UCSD-AML1 (cell line): Measurements from ENCODE around the gene ARHGAP10.
A peak's percentile ranks its signal among the peaks of the same experiment; 100 is the strongest.

Experiments used
- DNase-seq: peaks from one replicate; lab custom pipeline; 2025; ENCODE audit not compliant: unreplicated experiment; lab: John Stamatoyannopoulos, UW

Gene ARHGAP10

DNA sequence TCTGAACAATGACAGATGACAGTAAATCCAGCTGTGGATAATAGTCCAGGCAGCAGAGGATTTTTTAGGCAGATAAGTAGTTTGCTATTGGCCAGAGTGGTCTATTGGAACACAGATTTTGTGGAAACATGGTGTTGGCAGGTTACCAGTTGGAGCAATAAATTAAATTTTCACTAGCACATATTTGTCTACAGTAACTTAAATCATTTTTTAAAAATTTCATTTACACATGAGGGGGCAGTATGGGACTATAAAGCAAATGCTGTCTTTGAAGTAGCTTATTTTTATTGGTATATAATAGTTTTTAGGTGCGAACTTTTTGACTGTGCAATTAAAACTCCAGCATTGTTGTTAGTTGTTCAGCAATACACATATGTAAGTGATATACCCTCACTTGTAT lies 289.8 kb downstream of the ARHGAP10 start:
- no peak for DNase-seq

DNA sequence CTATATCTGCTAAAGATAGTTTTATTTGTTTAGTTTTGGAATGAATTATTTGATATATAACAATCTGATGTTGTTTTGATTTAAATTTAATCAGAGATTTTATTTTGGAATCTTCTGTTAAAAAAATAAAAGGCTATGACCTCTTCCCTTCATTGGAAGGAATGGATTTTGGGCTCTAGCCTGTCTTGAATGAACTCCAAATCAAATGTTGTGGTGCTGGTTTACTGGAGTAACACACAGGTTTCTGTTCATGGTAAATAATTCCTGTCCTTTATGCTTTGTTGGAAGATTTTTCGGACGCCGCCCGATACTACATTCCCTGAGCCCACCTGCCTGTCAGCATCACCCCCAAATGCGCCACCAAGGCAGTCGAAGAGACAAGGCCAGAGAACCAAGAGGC lies 291.1 kb downstream of the ARHGAP10 start:
- no peak for DNase-seq

DNA sequence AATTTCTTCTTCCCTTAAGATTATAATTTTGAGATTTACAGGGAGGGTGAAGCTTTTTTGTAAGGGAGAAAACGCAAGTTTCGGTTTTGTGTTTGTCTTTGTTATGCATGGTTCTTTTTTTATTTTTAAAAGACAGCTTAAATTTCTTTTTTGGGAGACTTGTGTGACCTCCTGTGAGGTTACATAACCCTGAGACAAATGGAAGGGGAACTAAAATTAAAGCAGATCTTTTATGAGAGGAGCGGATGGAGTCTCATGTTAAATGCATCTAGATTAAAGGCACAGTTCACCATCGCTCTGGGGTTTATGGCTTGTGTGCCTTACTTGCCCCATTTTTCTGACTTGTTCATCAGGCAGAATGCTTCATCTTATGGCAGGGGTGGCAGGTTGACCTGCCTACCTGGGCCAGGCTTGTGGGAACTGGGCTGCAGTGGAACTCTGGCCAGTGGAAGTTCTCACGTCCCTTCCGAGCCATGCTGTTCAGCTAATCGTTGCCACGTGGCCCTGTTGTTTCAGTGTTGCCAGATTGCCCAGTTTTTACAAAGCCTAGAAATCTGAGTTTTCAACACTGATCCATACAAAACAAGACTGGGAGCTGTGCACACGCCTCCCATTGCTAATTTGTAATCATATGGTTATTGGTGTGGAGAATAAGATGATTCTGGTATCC lies 291.8 kb downstream of the ARHGAP10 start:
- no peak for DNase-seq

DNA sequence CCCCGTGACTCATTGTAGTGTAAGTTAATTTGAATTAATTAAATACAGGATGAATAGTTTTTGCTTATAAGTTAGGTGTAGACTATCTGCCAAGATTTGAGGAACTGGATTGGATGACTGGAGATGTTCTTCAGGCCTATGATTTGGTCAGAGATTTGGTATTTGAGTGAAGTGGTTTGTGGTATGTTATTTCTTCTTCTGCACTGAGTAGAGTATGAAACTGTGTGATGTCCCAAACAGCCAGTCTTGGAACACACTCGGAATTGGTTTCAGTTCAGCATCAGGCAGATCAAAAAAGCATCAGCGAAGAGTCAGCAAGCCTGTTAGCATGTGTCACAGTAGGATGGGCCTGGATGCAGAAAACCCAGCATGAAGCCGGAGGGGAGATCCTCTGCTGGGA lies 294.1 kb downstream of the ARHGAP10 start:
- DNase-seq, result no peak

DNA sequence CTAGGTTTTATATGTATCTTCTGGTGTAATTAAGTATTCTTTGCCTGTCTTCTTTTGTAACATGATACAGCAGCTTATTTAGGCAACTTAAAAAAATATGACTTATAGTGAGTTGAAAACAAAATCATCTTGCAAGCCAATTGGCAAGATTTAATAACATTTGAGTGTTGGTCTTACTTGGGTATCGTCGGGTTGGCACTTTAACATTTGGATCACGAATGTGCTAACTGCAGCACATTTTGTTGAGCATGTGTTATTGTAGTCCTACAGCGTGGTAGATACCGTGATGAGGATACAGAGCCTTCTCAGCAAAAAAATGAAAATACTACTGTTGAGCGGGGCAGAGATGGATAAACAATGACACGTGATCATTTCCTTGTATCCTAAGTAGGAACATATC lies 295.3 kb downstream of the ARHGAP10 start:
- no peak for DNase-seq

DNA sequence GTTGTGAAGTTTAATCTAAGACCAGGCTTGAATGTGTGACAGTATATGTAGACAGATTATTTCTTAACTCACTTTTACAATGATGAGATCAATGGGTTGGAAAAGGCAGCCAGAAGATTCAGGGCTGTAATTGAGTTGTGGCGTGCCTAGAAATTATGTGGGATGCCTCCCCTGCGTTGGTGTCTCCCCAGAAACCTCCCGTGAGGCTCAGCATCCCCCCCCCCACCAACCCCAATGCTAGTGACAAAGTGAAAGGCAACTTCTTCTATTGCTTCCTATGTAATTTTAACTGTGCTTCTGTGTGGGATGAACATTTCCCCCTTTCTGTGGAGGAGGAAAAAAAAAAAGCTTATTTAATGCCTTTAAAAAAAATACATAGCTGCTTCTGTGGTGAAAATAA lies 297.9 kb downstream of the ARHGAP10 start:
- DNase-seq, result peak; percentile 12

DNA sequence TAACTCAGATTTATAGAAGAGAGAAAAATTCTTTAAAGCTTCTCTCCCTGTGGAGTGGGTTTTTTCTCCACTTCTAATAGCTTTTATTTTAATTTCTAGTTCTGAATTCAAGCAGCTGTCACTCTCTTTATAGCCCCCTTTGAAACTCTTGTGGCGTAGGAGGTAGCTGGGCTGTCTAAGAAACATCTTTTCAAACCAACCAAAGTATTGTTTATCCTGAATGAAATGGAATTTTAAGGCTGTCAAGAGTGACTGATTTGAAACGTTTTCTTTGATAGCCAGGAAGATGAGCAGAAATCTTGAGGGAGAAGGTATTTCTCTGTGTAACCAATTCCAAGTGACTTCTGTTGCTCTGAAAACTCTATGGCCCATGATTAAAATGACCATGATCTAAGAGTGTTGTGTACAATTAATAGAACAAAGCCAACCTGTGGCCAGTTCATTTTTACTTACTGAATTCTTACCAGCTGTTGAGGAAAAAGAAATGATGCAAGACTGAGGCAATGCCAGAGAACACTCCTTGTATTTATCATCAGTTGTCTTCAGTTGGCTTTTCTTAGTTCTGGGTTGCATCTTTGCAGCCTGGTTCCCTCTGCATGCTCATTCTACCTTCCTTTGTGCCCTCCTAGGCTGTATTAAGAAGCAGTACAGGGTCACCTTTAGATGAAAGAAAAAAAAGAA lies 298.4 kb downstream of the ARHGAP10 start:
- no peak for DNase-seq

DNA sequence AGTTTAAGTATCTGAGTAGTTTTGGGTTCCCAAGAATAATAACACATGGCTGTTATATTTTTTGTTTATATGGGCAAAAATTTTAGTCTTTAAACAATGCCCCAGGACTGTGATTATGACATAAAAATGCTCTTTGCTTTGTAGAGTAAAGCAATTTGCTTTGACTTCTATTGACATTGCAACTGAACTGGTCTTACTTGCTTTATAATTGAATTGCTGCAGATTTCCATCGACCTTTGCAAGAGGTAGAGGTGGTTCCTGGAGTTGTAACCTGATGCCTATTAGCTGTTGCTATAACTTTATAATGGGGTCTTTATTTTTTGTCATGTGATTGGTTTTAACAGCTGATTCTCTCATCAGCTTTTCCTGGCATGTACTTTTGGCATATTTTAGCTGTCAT lies 302.9 kb downstream of the ARHGAP10 start:
- DNase-seq, result no peak

DNA sequence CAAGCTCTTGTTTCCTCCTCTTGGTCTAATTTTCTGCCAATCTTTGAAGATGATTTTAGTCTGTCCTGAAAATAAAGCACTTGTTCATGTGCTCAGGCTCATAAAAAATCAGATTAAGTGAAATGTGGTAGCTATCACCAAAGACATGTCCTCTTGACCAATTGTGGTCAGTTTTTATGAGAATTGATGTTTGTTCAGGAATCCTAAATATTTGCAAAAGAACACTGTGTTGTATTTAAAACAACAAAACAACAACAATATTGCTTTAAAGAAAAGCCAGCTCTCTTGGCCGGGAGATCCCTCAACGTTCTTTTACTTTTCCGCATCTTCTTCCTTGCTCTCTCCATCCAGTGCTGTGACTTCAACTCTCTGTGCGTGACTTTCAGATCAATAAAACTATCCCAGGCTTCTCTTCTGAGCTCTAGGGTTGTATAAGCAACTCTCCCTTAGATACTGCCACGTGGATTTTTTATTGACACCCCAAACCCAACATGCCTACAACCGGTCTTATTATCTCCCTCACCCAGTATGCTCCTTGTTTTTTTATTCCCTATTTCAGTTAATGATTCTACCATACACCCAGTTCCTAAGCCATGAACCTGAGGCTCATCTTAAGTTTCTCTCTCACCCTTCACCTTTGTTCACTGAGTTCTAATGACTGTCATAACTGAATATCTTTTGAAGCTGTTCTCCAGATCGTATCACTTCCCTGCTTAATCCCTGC lies 309.9 kb downstream of the ARHGAP10 start:
- DNase-seq, result no peak

DNA sequence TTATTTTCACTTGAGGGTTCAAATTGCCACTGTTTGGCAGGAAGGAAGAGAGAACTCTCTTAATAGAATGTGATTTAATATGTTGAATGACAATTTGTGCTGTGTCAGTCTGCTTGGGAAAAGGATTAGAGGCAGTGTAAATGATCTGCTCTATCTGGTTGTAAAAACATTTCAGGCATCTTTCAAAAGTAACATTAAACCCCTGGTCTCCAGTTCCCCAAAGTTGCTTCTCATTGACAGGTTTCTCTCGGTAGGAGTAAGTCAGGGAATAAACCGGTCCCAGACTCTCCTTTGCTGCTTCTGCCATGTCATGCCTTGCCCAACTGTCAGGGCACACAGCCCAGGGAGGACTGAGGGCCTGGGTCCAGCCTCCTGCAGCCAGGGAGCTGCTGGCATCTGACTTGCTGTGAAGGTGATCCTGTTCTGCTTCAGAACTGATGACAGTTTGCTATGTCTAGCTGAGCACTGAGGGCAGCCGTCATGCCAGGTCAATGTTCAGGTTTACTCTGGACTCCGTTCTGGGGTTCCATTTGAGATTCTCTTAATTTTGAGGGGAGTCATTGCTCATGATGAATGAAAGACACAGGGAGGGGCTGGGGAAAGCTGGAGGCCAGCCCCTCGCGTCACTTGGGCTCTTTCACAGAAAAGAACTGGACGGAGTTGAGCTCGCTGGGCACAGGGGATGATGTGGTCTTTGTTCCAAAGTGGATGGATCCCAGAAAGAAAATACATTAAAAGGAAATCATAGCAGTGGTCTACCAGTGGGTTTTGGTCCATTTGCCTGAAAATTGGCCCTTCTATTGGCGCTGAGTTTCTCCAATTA lies 312.4 kb downstream of the ARHGAP10 start:
- no peak for DNase-seq

DNA sequence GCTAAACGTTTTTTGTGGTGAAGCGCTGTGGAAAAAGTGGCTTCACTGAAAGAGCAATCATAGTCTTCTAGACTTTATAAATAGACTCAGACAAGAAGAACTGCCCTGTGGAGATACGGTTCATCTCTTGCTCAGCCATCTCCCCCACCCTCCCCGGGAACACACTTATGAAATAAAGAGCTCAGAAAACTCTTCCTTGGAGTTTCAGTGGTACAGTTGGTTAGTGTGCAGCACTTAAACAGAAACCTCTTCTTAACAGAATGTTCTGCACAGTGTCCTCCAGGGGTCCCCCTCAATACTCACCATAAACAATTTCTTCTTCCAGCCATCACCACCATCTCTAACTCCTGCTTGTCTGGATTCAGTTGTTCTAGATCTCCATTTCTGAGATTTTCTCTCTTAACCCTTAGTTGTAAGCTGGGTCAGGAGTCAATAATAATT lies 313.0 kb downstream of the ARHGAP10 start:
- DNase-seq, result no peak

DNA sequence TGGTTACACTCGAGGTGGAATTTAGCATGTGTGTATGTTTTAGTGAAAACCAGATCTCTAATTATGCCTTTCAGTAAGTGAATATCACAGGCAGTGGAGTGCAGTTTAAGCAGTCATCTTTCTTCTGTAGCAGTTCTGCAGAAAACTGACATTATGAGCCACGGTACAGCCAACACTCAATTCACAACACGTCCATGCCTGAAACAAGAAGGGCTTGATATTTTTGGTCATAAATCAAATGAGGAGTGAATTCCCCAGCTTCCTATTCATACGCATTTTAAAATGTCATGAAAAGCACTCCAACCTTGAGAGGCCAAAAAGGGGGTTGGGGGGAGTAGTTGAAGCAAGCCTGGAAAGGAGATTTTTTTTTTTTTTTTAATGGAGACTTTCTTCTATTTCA lies 316.7 kb downstream of the ARHGAP10 start:
- no peak for DNase-seq

DNA sequence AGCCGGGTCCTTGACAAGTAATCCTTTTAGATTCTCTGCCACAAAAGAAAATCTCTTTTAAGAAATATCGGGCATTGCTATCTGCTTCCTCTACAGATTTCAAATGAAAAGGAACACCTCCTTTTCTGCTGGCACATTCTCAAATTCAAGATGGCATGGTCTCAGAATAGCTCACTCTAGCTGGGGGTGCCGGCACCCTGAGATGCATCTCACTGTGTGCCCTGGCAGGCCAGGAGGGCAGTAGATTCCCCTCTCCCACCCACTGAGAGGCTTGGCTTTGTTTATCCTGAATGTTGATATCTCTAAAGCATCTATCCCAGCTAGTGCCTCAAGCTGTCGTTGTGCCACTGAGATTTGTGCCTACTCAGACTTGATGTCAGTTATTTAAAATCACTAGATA lies 319.5 kb downstream of the ARHGAP10 start:
- DNase-seq, result no peak

DNA sequence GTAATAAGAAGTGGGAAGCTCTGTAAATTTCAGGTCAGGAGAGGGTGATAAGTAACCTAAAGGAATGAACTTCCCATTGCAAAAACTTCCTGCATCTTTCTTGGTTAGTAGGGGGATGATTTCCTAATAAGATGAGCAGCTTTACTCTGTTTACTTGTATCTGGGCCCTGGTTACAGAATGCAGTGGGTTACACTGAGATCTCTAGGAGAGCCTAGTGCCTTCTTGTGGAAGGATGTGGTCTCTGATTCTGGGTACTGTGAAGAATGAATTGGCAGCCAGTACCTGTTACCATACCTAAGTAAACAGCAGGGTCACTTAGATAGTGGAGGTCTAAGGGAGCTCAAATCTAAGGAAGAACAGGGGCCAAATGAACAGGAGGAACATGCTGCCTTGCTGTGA lies 320.6 kb downstream of the ARHGAP10 start:
- DNase-seq, result no peak

DNA sequence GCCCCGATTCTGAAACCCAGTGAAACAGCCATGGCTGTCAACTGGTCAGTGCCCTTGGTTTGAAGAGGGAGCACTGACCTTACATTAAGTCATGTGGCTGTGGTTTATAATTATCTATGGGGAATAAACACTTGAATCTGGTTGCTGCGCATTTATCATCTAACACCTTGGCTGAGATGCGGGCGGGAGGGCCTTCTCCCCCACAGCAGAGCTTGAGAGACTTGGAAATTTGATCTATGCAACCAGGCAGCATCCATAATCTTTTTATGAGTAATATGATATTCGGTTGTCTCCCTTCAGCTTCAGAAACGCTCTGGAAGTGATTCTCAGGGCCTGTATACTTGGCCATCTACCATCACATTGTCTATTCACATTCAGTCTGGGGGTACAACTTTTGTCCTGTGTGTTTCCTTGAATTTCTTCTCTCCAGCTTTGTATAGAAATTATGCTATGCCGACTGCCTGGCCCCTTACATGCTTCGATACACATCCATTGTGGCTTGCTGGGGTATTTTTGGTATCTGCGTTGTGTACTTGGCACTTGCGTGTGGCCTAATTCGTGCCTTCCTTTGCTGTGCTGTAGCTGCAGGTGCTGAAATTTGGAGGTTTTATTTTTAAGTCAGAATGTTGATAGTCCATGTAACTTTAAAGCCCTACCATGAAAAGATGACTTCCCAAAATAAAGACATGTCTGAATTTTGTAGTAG lies 321.6 kb downstream of the ARHGAP10 start:
- DNase-seq, result no peak

DNA sequence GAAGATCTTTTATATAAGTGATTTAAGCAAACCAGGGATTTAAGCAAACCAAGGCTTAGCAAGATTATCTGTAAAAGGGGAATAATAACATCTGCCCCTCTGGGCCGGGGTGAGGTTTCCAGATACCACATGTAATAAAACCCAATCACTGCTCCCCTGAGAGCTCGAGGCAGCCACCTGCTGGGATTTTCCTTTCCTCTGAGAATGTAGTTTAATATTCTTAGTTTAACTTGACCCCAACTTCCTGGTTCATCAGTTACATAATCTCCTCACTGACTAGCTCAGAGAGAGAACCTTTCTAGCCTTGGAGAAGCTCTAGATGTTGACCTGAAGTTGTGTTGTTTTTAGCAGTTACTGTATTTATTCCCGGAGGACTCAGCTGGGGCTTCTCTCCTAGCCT lies 322.4 kb downstream of the ARHGAP10 start:
- no peak for DNase-seq

DNA sequence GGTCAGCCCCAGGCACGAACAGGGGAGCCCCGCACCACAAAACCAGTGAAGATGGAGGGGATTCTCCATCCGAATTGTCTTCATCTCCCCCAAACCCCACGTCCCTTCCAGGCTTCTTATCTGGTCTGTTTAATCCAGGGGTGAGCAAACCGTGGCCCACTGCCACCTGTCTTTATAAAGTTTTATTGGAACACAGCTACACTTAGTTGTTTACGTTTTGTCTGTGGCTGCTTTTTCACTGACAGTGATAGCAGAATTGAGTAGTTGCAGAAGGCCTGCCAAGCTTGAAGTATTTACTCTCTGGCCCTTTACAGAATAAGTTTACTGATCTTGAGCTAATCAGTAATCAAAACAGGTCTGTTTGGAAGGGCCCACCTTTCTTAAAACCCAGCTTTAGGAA lies 324.0 kb downstream of the ARHGAP10 start:
- DNase-seq, result no peak

DNA sequence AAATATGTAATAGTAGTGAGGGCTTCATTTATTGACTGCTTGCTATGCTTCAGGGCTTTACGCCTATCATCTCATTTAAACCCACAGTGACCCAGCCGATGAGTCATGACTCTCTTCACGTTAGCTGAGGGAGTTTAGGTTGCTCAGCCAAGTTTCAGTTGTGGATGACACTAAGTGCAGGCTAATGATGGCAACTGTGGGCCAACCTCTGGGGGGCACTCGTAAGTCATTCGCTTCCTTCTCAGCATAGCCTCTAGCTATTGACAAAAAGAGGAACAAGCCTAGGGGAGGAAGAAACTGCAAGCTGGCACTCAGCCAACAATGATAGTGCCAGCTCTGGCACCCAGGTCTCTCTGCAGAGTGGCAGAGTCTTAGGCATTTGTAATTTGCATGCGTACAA lies 325.0 kb downstream of the ARHGAP10 start:
- DNase-seq, result peak; percentile 85

DNA sequence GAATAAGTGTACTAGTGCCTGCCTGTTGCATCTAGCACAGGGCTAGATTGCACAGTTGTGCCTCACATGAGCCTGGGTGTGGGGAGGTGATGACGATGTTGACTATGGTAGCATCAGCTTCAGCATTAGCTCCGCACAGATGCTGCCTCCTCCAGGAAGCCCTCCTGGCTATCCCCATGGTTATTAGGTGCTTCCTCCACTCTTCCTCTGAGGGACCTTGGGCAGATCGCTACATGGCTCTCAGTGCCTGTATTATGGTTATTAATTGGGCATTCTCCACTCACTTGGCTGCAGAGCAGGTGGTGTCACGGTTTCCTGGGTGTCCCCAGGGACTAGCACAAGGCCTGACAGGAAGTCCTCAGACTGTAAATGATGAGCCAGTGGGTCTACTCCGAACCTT lies 325.6 kb downstream of the ARHGAP10 start:
- no peak for DNase-seq

DNA sequence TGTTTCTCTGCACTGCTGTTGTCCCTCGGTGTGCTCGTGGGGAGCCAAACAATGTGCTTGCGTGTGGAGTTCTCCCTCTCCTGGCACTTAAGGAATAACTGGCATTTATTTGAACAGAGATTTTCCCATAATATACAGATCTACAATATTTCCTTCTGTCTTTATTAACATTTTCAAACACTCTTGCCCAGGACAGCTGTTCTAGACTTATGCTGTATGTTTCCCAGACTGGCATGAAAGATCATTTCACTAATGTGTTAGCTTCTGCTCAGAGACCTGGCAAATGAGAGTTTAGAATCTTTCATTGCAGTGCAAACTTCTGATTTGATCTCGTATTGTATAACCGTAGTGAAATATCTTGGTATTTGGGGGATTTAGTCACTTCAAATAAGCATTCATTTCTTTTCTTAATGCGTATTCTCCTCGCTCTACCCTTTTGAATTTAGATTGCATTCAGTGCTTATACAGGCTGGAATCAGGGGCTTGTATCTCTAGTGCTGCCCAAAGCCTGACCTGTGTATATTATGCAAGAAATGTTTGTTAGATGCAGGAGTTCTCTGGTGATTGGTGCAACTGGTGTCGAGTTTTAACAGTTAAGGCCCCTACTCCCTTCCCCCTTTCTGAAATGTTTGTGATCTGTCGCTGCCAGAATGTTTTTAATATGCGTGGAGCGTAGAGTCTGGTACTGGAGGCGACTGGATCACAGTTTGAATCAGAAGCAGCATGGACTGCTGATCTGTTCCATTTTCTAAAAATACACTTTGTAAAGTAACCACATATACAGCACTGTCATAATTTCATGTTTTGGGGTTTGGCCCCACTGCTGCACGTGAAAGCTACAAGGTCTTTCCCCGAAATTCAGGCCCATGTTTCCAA lies 326.3 kb downstream of the ARHGAP10 start:
- no peak for DNase-seq
